Hippocampal formation (tissue), 2 donors: ENCODE results near the gene DHX36.

Experiments used
- DNase-seq, 2 donors: peaks; one replicate each; lab custom pipeline; 2025; lab: John Stamatoyannopoulos, UW

The DHX36 gene

GRCh38 chr3:154323891-154324738, at the start of gene DHX36:
Gene DHX36 (minus strand): TSS chr3:154324487. CDS start chr3:154324416, 71 bp downstream.
- DNase-seq: peak; percentile 78 to 88

DNA sequence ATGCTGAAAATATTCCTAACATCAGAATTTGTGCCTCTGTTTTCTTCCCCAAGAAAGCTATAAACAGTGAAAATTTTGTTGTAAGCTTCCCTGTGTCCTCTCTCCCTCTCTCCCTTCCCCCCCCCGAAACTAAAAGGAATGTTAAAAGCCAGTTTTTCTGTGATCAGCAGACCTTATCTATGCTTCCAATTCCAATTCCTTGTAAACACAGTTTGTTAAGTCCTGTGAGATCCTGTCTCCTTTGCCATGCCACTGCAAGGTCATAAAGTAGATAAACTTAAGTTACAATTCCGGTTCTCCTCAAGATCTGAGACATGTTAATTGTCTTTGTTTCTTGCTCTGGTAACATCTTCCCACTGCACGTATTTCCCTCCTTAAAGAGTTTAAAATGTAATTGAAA, 42.9 kb upstream of the DHX36 start:
- no peak for DNase-seq

- no peak for DNase-seq
Measured at GRCh38 chr3:154364849-154365248, 40.6 kb upstream of the DHX36 start.

DNA sequence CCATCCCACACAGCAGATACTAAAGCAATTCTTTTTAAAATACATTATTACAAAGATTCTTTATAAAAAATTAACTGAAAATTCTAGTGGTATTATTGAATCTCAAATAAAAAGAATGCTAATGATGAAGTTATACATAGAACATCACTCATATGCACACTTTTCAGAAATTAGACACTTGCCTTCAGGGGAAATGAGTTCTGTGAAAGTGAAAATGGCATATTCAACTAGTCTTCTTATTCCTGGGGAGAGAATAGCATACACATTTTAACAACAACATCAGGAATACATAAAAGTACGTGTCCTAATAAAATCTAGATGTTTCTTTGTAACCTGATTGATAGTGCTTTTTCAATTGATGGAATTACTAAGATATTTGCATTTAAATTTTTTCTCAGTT, 36.8 kb upstream of the DHX36 start:
- no peak for DNase-seq

DNA sequence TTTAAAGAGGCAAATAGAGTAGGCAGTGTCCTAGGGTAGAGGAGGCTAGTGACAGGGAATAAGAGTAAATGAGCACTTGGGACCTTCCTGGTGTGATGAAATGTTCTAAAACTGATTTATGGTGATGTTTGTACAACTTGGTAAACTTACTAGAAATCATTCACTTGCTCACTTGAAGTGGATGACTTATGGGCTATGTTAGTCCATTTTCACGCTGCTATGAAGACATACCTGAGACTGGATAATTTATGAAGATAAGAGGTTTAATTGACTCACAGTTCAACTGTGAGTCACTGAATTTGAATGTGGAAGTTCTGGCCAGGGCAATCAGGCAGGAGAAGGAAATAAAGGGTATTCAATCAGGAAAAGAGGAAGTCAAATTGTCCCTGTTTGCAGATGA, 31.7 kb upstream of the DHX36 start:
- no peak for DNase-seq

GRCh38 chr3:154349223-154349622, 24.9 kb upstream of the DHX36 start:
- DNase-seq: no peak

DNA sequence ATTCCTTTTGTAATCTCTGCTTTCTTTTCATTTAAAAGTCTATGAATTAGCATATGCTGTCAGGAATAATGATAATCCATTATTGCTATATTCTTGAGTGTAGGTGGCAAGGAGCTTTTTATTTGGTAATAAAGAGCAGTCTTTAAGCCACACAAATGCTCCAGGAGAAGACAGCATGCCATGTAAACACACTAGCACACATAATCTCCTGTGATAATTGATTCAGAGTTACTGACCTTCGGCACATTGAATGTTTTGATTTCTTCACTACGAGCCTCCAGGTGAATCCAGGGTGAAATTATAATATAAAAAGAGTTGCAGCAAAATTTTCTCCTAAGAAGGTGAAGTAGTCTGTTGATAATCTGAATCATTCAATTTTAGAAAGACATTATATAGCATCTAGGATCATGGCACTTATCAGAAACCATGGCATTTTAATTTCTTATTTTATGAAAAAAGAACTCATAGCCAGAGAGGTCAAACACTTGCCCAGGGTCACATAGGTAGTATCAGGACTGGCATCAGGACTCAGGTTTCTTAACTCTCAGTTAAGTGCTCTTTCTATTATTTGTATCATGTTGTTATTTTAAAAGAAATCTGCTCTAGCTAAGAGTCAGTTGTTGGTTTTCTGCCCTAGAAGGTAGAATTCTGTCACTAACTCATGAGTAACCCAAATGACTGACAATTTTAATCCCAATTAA, 21.3 kb upstream of the DHX36 start:
- DNase-seq: no peak

DNA sequence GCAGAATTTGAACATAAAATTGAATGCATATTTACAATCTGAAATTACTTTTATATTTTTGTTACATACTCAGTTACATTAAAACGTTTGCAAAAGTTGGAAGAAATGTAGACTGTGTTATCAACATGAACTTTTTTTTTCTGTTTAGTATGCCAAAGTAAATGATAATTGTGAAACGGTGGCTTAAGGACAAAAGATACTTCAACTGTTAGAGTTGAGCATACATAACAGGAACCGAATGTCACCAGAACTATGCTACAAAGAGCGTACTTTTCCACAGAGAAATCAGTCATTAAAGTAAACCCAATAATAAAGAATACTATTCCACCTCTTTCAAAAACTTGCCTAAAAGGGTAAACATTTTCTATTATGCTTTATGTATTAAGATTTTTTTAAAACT, 14.3 kb upstream of the DHX36 start:
- DNase-seq: no peak

DNA sequence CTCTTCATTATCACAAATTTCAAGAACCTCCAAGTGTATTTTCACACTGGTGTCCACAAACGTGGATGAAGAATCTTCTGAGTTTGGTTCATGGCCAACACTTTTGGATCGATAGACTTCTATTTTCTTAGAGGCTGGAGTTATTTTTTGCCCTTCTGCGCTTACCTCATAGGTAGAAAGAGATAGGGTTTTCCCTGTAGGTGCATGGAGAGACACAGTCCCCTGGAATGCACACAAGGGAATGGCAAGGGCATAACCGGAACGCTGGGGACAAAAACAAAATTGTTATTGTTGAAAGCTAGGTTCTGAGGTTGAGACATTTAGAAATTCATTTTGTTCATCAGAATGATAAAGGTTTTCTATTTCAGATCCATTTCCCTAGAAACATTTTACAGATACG, 13.7 kb upstream of the DHX36 start:
- no peak for DNase-seq

- DNase-seq: peak in 1 of 2 donors; percentile 50
Measured at GRCh38 chr3:154334973-154335420, 10.7 kb upstream of the DHX36 start.

GRCh38 chr3:154327871-154328270, 3.6 kb upstream of the DHX36 start:
- DNase-seq: no peak

- DNase-seq: no peak
Measured at GRCh38 chr3:154324919-154325318, 632 bp upstream of the DHX36 start.

DNA sequence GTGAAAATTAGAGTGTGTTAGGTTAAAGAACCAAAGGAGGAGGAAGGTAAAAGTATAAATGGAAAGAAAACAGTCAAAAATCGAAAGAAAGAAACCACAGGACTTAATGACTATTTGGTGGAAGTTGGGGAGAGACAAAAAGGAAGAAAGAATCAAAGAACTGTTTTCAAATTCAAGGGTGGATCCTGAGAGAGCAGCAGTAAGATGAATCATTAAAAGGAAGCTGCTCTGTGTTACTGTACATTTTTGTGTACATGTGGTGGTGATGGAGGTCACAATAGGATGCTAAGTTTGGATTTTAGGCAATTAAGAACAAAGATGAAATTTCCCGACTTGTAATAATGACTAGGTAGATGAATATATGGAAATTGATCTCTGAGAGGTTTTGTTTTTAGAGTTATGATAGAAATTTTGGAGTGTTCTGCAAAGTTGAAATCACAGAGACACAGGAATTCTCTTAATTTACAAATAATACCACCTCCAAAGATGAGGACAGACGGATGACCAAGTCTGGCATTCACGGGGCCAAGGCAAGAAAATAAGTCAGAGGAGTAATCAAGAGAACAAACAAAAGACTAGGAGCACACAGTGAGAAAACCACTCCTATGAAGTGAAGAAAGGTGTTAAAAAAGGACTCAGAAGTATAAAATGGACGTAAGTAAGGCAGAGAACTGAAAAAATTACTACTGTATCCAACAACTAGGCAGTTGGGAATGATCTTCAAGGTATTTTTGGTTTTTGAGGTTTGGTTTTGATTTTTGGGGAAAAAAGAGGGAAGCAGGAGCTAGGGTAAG, 7.1 kb downstream of the DHX36 start:
- DNase-seq: no peak

GRCh38 chr3:154314152-154314551, 10.1 kb downstream of the DHX36 start:
- no peak for DNase-seq

- no peak for DNase-seq
Measured at GRCh38 chr3:154310840-154311239, 13.4 kb downstream of the DHX36 start.

GRCh38 chr3:154307363-154307762, 16.9 kb downstream of the DHX36 start:
- DNase-seq: no peak

- no peak for DNase-seq
Measured at GRCh38 chr3:154304936-154305335, 19.4 kb downstream of the DHX36 start.

- no peak for DNase-seq
Measured at GRCh38 chr3:154304116-154304786, 20.0 kb downstream of the DHX36 start.

GRCh38 chr3:154301561-154301960, 22.7 kb downstream of the DHX36 start:
- no peak for DNase-seq

- DNase-seq: no peak
Measured at GRCh38 chr3:154294016-154294415, 30.3 kb downstream of the DHX36 start.

- no peak for DNase-seq
Measured at GRCh38 chr3:154290187-154290586, 34.1 kb downstream of the DHX36 start.

- no peak for DNase-seq
Measured at GRCh38 chr3:154285221-154285620, 39.1 kb downstream of the DHX36 start.
